ENCODE data around the gene LMBRD1. TPM values are rescaled to one million over a fixed set of nuclear protein-coding genes. Genes with fewer than 3 reads are reported as not detected.

LMBRD1 gene
- total and polyA plus RNA-seq, 2 of the 13 experiments (the other 11 are each of a cell fraction or from before 2014, with no cell fraction given), result 18.9 to 21.5 TPM

- TF ChIP-seq MXI1 (IDR thresholded peaks at IDR 0.05; ENCODE audit: borderline replicate concordance, low read depth, low read length) (peak; percentile 24; the same call in 1 of the 3 replicates), ZNF263 (CRISPR knock-in tag; IDR thresholded peaks at IDR 0.05) (no peak), ZNF18 (CRISPR knock-in tag; IDR thresholded peaks at IDR 0.05; ENCODE audit: insufficient replicate concordance) (no peak), NFE2L1 (CRISPR knock-in tag; IDR thresholded peaks at IDR 0.05; ENCODE audit: borderline replicate concordance) (no peak), PAXIP1 (CRISPR knock-in tag; conservative IDR thresholded peaks at IDR 0.05) (peak; percentile 61), ZC3H13 (CRISPR knock-in tag; IDR thresholded peaks at IDR 0.05) (no peak), ZNF143 (CRISPR knock-in tag; IDR thresholded peaks at IDR 0.05) (no peak), IRF2 (CRISPR knock-in tag; IDR thresholded peaks at IDR 0.05) (0 out of 2 replicates have a peak, but pooled peaks have one; percentile 14), NFRKB (IDR thresholded peaks at IDR 0.05) (no peak), KAT7 (CRISPR knock-in tag; IDR thresholded peaks at IDR 0.05; ENCODE audit: borderline replicate concordance) (no peak), SAP130 (CRISPR knock-in tag; IDR thresholded peaks at IDR 0.05; ENCODE audit: low read depth) (peak; percentile 57; the same call in 1 of the 2 replicates), RBM22 (optimal IDR thresholded peaks at IDR 0.05; ENCODE audit: low read length) (no peak), PRMT3 (CRISPR knock-in tag; IDR thresholded peaks at IDR 0.05; ENCODE audit: borderline replicate concordance, low read depth) (no peak), NONO (IDR thresholded peaks at IDR 0.05) (no peak), NONO (CRISPR knock-in tag; conservative IDR thresholded peaks at IDR 0.05) (no peak), CEBPZ (IDR thresholded peaks at IDR 0.05; ENCODE audit: low read length) (no peak)
- TF ChIP-seq, protein P1, sequence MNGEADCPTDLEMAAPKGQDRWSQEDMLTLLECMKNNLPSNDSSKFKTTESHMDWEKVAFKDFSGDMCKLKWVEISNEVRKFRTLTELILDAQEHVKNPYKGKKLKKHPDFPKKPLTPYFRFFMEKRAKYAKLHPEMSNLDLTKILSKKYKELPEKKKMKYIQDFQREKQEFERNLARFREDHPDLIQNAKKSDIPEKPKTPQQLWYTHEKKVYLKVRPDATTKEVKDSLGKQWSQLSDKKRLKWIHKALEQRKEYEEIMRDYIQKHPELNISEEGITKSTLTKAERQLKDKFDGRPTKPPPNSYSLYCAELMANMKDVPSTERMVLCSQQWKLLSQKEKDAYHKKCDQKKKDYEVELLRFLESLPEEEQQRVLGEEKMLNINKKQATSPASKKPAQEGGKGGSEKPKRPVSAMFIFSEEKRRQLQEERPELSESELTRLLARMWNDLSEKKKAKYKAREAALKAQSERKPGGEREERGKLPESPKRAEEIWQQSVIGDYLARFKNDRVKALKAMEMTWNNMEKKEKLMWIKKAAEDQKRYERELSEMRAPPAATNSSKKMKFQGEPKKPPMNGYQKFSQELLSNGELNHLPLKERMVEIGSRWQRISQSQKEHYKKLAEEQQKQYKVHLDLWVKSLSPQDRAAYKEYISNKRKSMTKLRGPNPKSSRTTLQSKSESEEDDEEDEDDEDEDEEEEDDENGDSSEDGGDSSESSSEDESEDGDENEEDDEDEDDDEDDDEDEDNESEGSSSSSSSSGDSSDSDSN (CRISPR knock-in tag; IDR thresholded peaks at IDR 0.05), result no peak
- TF ChIP-seq, protein P2, sequence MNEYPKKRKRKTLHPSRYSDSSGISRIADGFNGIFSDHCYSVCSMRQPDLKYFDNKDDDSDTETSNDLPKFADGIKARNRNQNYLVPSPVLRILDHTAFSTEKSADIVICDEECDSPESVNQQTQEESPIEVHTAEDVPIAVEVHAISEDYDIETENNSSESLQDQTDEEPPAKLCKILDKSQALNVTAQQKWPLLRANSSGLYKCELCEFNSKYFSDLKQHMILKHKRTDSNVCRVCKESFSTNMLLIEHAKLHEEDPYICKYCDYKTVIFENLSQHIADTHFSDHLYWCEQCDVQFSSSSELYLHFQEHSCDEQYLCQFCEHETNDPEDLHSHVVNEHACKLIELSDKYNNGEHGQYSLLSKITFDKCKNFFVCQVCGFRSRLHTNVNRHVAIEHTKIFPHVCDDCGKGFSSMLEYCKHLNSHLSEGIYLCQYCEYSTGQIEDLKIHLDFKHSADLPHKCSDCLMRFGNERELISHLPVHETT (CRISPR knock-in tag; conservative IDR thresholded peaks at IDR 0.05), result no peak
Observed at GRCh38 chr6:69780585-69781178, 16.1 kb downstream of the LMBRD1 start (continued).

Measured in HepG2 (cell line).